SIG-M5 treated with dmso at 0.1 percent for 504 hours (cell line): ENCODE data around the gene MLPH.

ENCODE experiments used
- DNase-seq: peaks from one replicate; lab custom pipeline; 2025; ENCODE audit not compliant: unreplicated experiment; lab: John Stamatoyannopoulos, UW

Gene MLPH

DNA sequence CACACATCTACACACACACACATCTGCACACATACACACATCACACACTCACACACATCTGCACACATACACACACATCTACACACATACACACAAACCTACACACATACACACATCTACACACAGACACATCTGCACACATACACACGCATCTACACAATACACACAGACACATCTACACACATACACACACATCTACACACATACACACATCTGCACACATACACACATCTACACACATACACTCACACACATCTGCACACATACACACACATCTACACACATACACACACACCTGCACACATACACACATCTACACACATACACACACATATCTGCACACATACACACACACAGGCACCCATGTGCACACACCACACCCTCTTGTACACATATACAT, 78.9 kb downstream of the MLPH start:
- no peak for DNase-seq

DNA sequence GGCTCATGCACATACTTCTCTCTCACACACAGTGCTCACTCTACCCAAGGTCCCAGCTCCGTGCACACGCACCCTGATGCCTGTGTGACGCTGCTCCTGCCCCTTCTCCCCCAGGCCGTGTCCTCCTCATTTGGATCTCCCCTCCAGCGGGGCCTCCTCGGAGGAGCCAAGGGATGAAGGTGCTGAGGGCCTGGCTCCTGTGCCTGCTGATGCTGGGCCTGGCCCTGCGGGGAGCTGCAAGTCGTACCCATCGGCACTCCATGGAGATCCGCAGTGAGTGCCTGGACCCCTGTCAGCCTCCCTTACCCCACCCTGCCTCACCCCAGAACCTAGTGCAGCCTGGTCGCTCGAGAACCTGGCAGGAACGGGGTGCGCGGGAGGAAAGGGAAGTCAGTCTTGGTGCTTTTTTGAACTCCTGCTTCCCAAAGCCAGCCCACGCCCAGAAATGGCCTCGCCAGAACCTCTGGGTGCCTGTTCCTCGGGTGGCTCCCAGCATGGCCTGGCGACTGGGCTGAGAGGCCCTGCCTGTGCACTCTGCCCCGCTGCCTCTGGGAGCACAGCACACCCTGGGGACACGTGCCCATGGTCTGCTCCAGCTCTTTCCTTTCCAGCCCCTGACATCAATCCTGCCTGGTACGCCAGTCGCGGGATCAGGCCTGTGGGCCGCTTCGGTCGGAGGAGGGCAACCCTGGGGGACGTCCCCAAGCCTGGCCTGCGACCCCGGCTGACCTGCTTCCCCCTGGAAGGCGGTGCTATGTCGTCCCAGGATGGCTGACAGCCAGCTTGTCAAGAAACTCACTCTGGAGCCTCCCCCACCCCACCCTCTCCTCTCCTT, 79.6 kb downstream of the MLPH start, which contains the start of gene PRLH:
Gene PRLH (plus strand): TSS at position 174 of the 835 bp plus-strand sequence. CDS start 0 bp downstream, at position 174.
- DNase-seq = no peak

GRCh38 chr2:237567276-237568029, 80.4 kb downstream of the MLPH start:
- DNase-seq = no peak

GRCh38 chr2:237568121-237568660, 81.1 kb downstream of the MLPH start:
- no peak for DNase-seq

DNA sequence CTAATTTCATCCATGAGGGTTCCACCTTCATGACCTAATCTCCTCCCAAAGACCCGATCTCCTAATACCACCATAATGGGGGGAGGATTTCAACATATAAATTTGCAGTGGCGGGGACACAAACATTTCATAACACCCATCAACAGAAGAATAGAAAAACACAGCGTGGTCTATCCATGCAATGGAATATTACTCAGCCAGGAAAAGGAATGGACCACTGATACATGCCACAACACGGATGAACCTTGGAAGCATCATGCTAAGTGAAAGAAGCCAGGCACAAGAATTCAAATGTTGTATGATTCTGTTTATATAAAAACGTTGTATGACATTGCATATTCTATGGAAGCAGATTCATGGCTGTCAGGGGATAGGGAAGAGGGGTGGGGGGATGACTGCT, 82.0 kb downstream of the MLPH start:
- no peak for DNase-seq

DNA sequence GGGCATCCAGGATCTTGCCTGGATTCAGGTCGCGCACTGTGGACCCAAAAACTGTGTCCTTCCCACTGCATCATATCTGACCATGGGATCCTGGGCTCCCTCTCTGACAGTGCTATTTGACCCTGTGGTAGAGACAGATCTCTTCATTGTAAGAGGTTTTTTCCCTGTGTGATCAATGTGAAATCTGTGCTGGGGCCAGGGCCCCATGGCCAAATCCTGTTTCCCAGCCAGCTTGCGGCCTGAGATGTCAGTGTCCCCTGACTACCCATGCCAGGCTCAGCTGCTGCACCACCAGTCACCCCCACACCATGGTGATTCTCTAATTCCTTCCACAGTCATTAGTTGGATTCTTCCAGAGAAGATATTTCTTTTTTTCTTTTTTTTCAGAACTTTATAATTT, 82.8 kb downstream of the MLPH start:
- DNase-seq = no peak

DNA sequence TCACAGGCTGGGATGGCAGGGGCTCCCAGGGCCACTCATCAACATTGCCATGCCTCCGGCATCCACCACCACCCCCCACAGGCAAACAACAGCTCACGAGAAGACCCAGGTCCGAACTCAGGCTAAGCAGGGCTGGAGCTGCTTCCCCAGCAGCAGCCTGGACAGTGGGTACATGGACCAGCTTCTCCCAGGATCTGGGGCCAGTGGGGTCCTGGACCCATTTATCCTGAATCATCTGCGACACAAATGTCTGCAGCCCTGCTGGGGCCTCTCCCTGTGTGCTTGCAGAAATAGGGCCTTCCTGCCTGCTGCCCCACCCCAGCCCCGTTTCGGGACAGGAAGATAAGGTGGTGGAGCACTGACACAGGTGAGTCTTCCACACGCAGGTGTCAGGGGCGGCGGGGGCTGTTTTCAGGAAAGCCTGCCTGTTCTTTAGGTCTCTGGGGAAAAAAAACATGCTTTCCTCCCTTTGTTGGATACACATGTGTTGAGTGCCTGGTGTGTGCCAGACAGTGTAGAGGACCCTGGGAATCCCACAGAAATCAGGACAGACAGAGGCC, 83.8 kb downstream of the MLPH start:
- no peak for DNase-seq

DNA sequence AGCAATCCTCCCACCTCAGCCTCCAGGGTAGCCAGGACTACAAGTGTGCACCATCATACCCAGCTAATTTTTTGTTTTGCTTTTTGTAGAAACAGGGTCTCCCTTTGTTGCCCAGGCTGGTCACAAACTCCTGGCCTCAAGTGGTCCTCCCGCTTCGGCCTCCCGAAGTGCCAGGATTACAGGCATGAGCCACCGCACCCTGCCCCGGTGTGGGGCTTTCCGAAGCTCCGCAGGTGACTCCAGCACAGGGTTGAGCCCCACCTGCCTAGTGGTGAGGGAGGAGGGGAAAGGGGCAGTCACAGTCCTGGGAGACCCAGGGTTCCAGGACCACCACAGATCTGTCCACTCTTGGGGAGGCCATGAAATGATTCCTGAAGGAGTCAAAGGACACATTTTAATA, 84.5 kb downstream of the MLPH start:
- no peak for DNase-seq

DNA sequence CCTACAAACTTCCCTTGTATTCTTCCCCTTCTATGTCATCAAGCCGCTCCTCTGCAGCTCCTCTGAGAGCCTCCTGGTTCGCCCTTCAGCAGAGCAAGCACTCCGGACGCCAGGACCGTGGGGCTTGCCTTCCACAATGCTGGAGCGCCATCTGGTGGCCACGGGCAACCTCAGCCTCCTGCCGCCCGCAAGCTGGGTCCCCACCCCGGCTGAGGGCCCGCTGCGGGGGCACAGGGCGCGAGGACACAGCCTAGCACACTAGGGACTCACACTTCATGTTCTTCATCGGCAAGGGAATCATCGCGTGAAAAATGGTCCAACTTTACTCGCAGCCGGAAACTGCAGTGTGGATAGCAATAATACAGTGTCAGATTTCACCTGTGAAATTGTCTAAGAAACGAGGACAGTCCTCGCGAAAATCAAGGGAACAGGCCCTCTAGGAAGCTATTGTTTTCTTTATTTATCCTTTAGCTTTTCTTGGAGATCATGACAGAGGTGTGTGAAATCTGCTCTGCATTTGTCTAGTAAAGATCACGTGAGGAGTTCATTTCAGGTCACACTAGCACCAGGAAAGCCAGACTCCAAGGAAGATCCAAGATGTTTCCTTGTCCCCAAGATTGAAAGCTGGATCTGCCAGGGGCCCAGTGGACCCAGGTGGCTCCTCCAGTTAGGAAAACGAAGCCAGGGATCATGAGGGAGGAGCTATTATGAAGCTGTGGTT, 85.1 kb downstream of the MLPH start:
- DNase-seq = peak; percentile 90

- no peak for DNase-seq
Measured at GRCh38 chr2:237572742-237573101, 85.7 kb downstream of the MLPH start.

DNA sequence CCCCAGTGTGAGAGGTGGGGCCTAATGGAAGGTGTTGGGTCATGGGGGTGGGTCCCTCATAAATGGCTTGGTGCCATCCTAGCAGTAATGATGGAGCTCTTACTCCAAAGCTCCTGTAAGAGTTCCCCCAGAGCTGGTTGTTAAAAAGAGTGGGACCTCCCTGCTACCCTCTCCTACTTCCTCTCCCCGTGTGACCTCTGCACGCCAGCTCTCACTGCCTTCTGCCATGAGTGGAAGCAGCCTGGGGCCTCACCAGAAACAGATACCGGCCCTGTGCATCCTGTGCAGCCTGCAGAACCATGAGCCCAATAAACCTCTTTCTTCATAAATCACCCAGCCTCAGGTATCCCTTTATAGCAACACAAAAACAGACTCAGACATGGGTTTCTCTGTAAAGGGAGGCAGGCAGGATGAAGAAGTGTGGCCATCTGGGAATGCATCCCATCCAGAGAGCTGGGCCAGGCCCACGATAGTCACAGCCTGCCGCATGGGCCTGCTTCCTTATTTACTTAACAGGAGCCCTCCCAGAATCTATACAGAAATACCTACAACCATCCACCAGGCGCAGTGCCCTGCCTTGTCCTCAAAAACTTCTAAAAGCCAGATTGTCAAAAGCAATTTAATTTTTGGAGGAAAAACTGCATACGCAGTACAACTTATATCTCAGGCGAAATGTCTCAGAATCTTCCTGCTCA, 86.8 kb downstream of the MLPH start:
- DNase-seq = no peak

GRCh38 chr2:237574467-237574866, 87.4 kb downstream of the MLPH start:
- DNase-seq = no peak

- no peak for DNase-seq
Measured at GRCh38 chr2:237574894-237575868, 88.1 kb downstream of the MLPH start.

- DNase-seq = no peak
Measured at GRCh38 chr2:237575869-237576862, 89.1 kb downstream of the MLPH start.

DNA sequence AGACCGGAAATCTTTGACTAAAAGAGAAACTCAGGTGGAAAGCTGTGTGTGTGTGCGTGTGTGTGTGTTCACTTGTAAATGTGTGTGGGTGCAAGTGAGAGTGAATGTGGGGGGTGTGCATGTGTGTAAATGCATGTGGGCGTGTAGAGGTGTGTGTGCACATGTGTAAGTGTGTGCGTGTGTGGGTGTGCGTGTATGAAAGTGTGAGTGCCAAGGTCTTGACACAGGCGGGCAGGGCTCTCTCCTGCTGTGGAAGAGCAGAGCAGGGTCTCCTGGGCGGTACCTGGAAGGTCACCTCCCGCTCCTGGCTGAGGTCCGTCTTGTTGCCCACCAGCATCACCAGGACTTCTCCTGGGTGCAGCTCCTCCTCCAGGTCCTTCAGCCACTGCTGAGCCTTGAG, 89.9 kb downstream of the MLPH start:
- DNase-seq = no peak

GRCh38 chr2:237577458-237577857, 90.4 kb downstream of the MLPH start:
- no peak for DNase-seq

DNA sequence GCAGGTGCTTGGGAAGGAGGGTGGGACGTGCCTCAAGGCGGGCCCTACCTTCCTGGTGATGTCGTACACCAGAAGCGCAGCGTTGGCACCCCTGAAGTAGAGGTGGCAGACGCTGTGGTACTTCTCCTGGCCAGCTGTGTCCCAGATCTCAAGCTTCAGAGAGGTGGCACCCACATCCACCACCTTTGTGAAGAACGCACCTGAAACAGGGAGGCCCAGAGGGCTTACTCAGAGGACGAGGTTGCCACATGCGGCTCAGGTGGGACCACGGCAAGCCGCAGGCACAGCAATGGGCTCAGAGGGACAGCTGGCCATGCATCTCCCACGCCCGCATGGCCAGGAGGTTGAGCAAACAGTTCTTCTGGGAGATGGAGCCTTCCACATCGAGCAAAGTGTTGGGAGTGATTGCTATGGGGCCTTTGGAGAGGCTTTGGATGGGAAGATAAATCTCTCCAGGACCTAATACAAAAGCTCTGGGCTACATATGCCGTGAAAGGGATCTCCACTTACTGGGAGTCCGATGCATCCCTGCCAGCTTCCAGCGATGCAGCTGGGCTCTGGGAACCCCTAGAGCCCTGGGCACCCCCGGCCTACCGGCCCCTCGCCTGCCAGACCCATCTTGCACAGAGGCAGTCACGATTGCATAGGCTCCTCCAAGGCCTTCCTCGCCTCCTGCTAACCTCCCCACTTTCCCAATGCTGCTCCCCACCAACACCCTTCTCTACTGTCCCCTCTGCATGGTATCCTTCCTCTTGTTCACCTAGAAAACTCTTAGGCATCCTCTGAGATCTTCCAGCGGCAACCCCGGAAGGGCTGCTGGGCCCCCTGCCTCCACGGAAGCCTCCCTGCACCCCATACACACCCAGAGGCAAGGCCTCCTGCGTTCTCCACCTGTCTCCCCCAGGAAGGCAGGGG, 91.2 kb downstream of the MLPH start:
- DNase-seq = no peak
